ENCODE results near the gene XYLT1.

The XYLT1 gene

GRCh38 chr16:17196526-17196925, 274.2 kb downstream of the XYLT1 start:
- no peaks in the 10 kb centered on the region for H3K27me3 ChIP-seq (ENCODE audit: insufficient read depth, low read length)
- no peaks in the 10 kb centered on the region; the same call in 1 of the 2 replicates for H3K36me3 ChIP-seq (ENCODE audit: insufficient read depth, low read length)
- no peaks in the 10 kb centered on the region for H3K4me1 ChIP-seq (ENCODE audit: control insufficient read depth, insufficient read depth, low read length, unreplicated experiment)
- no peak overlapping the region for H3K27ac ChIP-seq (ENCODE audit: low read depth, low read length)
- no peak overlapping the region for H2AFZ ChIP-seq (ENCODE audit: low read length, unreplicated experiment)
- H3K4me3 ChIP-seq (ENCODE audit: low read depth, low read length): no peak overlapping the region
- H3K79me2 ChIP-seq (ENCODE audit: control insufficient read depth, insufficient read depth, low read length, unreplicated experiment): no peaks in the 10 kb centered on the region

GRCh38 chr16:17194190-17194780, 276.5 kb downstream of the XYLT1 start:
- Histone ChIP-seq H3K4me1 (ENCODE audit: control insufficient read depth, insufficient read depth, low read length, unreplicated experiment) (no peaks in the 10 kb centered on the region), H3K27ac (ENCODE audit: low read depth, low read length) (no peak overlapping the region), H3K4me3 (ENCODE audit: low read depth, low read length) (no peak overlapping the region), H3K27me3 (ENCODE audit: insufficient read depth, low read length) (no peaks in the 10 kb centered on the region), H2AFZ (ENCODE audit: low read length, unreplicated experiment) (no peak overlapping the region), H3K36me3 (ENCODE audit: insufficient read depth, low read length) (peaks cover 4% of the 10 kb centered on the region; the same call in 1 of the 2 replicates), H3K79me2 (ENCODE audit: control insufficient read depth, insufficient read depth, low read length, unreplicated experiment) (no peaks in the 10 kb centered on the region)

- Histone ChIP-seq H3K36me3 (ENCODE audit: insufficient read depth, low read length) (peaks cover 4% of the 10 kb centered on the region; the same call in 1 of the 2 replicates), H3K4me3 (ENCODE audit: low read depth, low read length) (no peak overlapping the region), H3K27me3 (ENCODE audit: insufficient read depth, low read length) (no peaks in the 10 kb centered on the region), H3K4me1 (ENCODE audit: control insufficient read depth, insufficient read depth, low read length, unreplicated experiment) (no peaks in the 10 kb centered on the region), H2AFZ (ENCODE audit: low read length, unreplicated experiment) (no peak overlapping the region), H3K27ac (ENCODE audit: low read depth, low read length) (no peak overlapping the region), H3K79me2 (ENCODE audit: control insufficient read depth, insufficient read depth, low read length, unreplicated experiment) (no peaks in the 10 kb centered on the region)
Observed at GRCh38 chr16:17193566-17194100, 277.1 kb downstream of the XYLT1 start.

GRCh38 chr16:17184026-17184425, 286.7 kb downstream of the XYLT1 start:
- Histone ChIP-seq H3K4me1 (ENCODE audit: control insufficient read depth, insufficient read depth, low read length, unreplicated experiment) (no peaks in the 10 kb centered on the region), H3K27ac (ENCODE audit: low read depth, low read length) (no peak overlapping the region), H3K79me2 (ENCODE audit: control insufficient read depth, insufficient read depth, low read length, unreplicated experiment) (no peaks in the 10 kb centered on the region), H3K4me3 (ENCODE audit: low read depth, low read length) (no peak overlapping the region), H3K36me3 (ENCODE audit: insufficient read depth, low read length) (peaks cover 5% of the 10 kb centered on the region; the same call in 1 of the 2 replicates), H3K27me3 (ENCODE audit: insufficient read depth, low read length) (no peaks in the 10 kb centered on the region), H2AFZ (ENCODE audit: low read length, unreplicated experiment) (no peak overlapping the region)

- Histone ChIP-seq H2AFZ (ENCODE audit: low read length, unreplicated experiment) (no peak overlapping the region), H3K27ac (ENCODE audit: low read depth, low read length) (no peak overlapping the region), H3K4me3 (ENCODE audit: low read depth, low read length) (no peak overlapping the region), H3K36me3 (ENCODE audit: insufficient read depth, low read length) (peaks cover 5% of the 10 kb centered on the region; the same call in 1 of the 2 replicates), H3K27me3 (ENCODE audit: insufficient read depth, low read length) (no peaks in the 10 kb centered on the region), H3K4me1 (ENCODE audit: control insufficient read depth, insufficient read depth, low read length, unreplicated experiment) (peaks cover 13% of the 10 kb centered on the region), H3K79me2 (ENCODE audit: control insufficient read depth, insufficient read depth, low read length, unreplicated experiment) (no peaks in the 10 kb centered on the region)
Observed at GRCh38 chr16:17177959-17178905, 292.5 kb downstream of the XYLT1 start.

- Histone ChIP-seq H3K4me3 (ENCODE audit: low read depth, low read length) (no peak overlapping the region), H3K4me1 (ENCODE audit: control insufficient read depth, insufficient read depth, low read length, unreplicated experiment) (peaks cover 18% of the 10 kb centered on the region), H3K36me3 (ENCODE audit: insufficient read depth, low read length) (peaks cover 5% of the 10 kb centered on the region; the same call in 1 of the 2 replicates), H3K27me3 (ENCODE audit: insufficient read depth, low read length) (no peaks in the 10 kb centered on the region), H3K79me2 (ENCODE audit: control insufficient read depth, insufficient read depth, low read length, unreplicated experiment) (no peaks in the 10 kb centered on the region), H3K27ac (ENCODE audit: low read depth, low read length) (no peak overlapping the region), H2AFZ (ENCODE audit: low read length, unreplicated experiment) (no peak overlapping the region)
Observed at GRCh38 chr16:17177242-17177958, 293.4 kb downstream of the XYLT1 start.

GRCh38 chr16:17176199-17176598, 294.6 kb downstream of the XYLT1 start:
- Histone ChIP-seq H3K4me3 (ENCODE audit: low read depth, low read length) (no peak overlapping the region), H2AFZ (ENCODE audit: low read length, unreplicated experiment) (no peak overlapping the region), H3K27me3 (ENCODE audit: insufficient read depth, low read length) (no peaks in the 10 kb centered on the region), H3K36me3 (ENCODE audit: insufficient read depth, low read length) (no peaks in the 10 kb centered on the region), H3K79me2 (ENCODE audit: control insufficient read depth, insufficient read depth, low read length, unreplicated experiment) (no peaks in the 10 kb centered on the region), H3K4me1 (ENCODE audit: control insufficient read depth, insufficient read depth, low read length, unreplicated experiment) (peaks cover 18% of the 10 kb centered on the region), H3K27ac (ENCODE audit: low read depth, low read length) (no peak overlapping the region)

GRCh38 chr16:17173281-17173680, 297.5 kb downstream of the XYLT1 start:
- Histone ChIP-seq H3K4me1 (ENCODE audit: control insufficient read depth, insufficient read depth, low read length, unreplicated experiment) (peaks cover 18% of the 10 kb centered on the region), H3K36me3 (ENCODE audit: insufficient read depth, low read length) (no peaks in the 10 kb centered on the region), H3K27ac (ENCODE audit: low read depth, low read length) (no peak overlapping the region), H3K27me3 (ENCODE audit: insufficient read depth, low read length) (no peaks in the 10 kb centered on the region), H3K79me2 (ENCODE audit: control insufficient read depth, insufficient read depth, low read length, unreplicated experiment) (no peaks in the 10 kb centered on the region), H3K4me3 (ENCODE audit: low read depth, low read length) (no peak overlapping the region), H2AFZ (ENCODE audit: low read length, unreplicated experiment) (no peak overlapping the region)

GRCh38 chr16:17171250-17172143, 299.3 kb downstream of the XYLT1 start:
- H2AFZ ChIP-seq (ENCODE audit: low read length, unreplicated experiment): no peak overlapping the region
- H3K27me3 ChIP-seq (ENCODE audit: insufficient read depth, low read length): no peaks in the 10 kb centered on the region
- H3K27ac ChIP-seq (ENCODE audit: low read depth, low read length): no peak overlapping the region
- H3K79me2 ChIP-seq (ENCODE audit: control insufficient read depth, insufficient read depth, low read length, unreplicated experiment): no peaks in the 10 kb centered on the region
- no peaks in the 10 kb centered on the region for H3K36me3 ChIP-seq (ENCODE audit: insufficient read depth, low read length)
- peaks cover 11% of the 10 kb centered on the region for H3K4me1 ChIP-seq (ENCODE audit: control insufficient read depth, insufficient read depth, low read length, unreplicated experiment)
- no peak overlapping the region for H3K4me3 ChIP-seq (ENCODE audit: low read depth, low read length)

Measured in ACC112 (cell line).